GM23338 (cell line): ENCODE measurements around the gene VOPP1. TPM values are rescaled to one million over a fixed set of nuclear protein-coding genes. Genes with fewer than 3 reads are reported as not detected.

ENCODE experiments used
- ATAC-seq: fragments of 200-7000 bp; cut with Tn5 transposase; 3 replicates; pipeline ENCODE4 v1.9.1; 2020
- DNase-seq: peaks from one replicate; pipeline ENCODE4 v3.0.0-alpha.2; 2015; ENCODE audit warnings: low spot score
- H2AFZ ChIP-seq: fragments of 200-600 bp; sonication (generic); 2 replicates; pipeline ENCODE4 v1.8.0; 2016; ENCODE audit warnings: antibody characterized with exemption, mild to moderate bottlenecking, moderate library complexity
- H3F3A ChIP-seq: fragments of 200-600 bp; sonication (generic); replicated peaks from 2 replicates; pipeline ENCODE4 v1.8.0; 2017; ENCODE audit warnings: antibody characterized with exemption, mixed run types, low read depth
- H3K27ac ChIP-seq: fragments of 200-600 bp; sonication (generic); 2 replicates; pipeline ENCODE4 v1.6.1; 2016; ENCODE audit warnings: low read depth
- H3K27me3 ChIP-seq: fragments of 200-600 bp; sonication (generic); 2 replicates; pipeline ENCODE4 v1.8.0; 2016; ENCODE audit warnings: mild to moderate bottlenecking, mixed run types, moderate library complexity; ENCODE audit not compliant: insufficient read depth
- H3K36me3 ChIP-seq: fragments of 200-600 bp; sonication (generic); 2 replicates; pipeline ENCODE4 v1.8.0; 2016; ENCODE audit warnings: mild to moderate bottlenecking; ENCODE audit not compliant: insufficient read depth
- H3K4me1 ChIP-seq: fragments of 200-600 bp; sonication (generic); 2 replicates; pipeline ENCODE4 v1.8.0; 2016; ENCODE audit warnings: mild to moderate bottlenecking, moderate library complexity; ENCODE audit not compliant: insufficient read depth
- H3K4me2 ChIP-seq: fragments of 200-600 bp; sonication (generic); 2 replicates; pipeline ENCODE4 v1.7.1; 2017; ENCODE audit warnings: mixed run types
- H3K4me3 ChIP-seq: fragments of 200-600 bp; sonication (generic); 2 replicates; pipeline ENCODE4 v1.6.1; 2016; ENCODE audit warnings: mixed run types
- H3K79me2 ChIP-seq: fragments of 200-600 bp; sonication (generic); replicated peaks from 2 replicates; pipeline ENCODE4 v1.8.0; 2017; ENCODE audit warnings: mild to moderate bottlenecking; ENCODE audit not compliant: insufficient read depth
- H3K9me2 ChIP-seq: fragments of 200-600 bp; sonication (generic); 2 replicates; pipeline ENCODE4 v1.8.0; 2017; ENCODE audit not compliant: insufficient read depth
- H4K20me1 ChIP-seq: fragments of 200-600 bp; sonication (generic); replicated peaks from 2 replicates; pipeline ENCODE4 v1.8.0; 2017; ENCODE audit warnings: mild to moderate bottlenecking; ENCODE audit not compliant: insufficient read depth
- H3K27ac Mint-ChIP-seq: 2 replicates; pipeline ENCODE4 v1.8.0; 2020; ENCODE audit warnings: inconsistent platforms, mild to moderate bottlenecking, moderate library complexity, mixed read lengths
- H3K27me3 Mint-ChIP-seq: 3 replicates; pipeline ENCODE4 v1.8.0; 2022; ENCODE audit warnings: low read depth, mild to moderate bottlenecking, moderate library complexity, mixed read lengths, inconsistent platforms; ENCODE audit not compliant: insufficient read depth, poor library complexity
- H3K36me3 Mint-ChIP-seq: 3 replicates; pipeline ENCODE4 v1.8.0; 2021; ENCODE audit warnings: low read depth, mild to moderate bottlenecking, inconsistent platforms, moderate library complexity, mixed read lengths
- H3K4me1 Mint-ChIP-seq: 3 replicates; pipeline ENCODE4 v1.8.0; 2020; ENCODE audit warnings: mild to moderate bottlenecking, inconsistent platforms, mixed read lengths
- H3K4me3 Mint-ChIP-seq: 3 replicates; pipeline ENCODE4 v1.8.0; 2021; ENCODE audit warnings: moderate library complexity, mild to moderate bottlenecking, inconsistent platforms, mixed read lengths
- H3K9me3 Mint-ChIP-seq: 3 replicates; pipeline ENCODE4 v1.8.0; 2020; ENCODE audit warnings: moderate library complexity, mild to moderate bottlenecking, inconsistent platforms, mixed read lengths
- CREB1 ChIP-seq: fragments of 250-450 bp; sonication (Bioruptor Pico); IDR thresholded peaks from 2 replicates; pipeline ENCODE4 v1.5.0; 2020; ENCODE audit warnings: low read depth, mild to moderate bottlenecking, moderate library complexity
- ETS1 ChIP-seq: IDR thresholded peaks from 2 replicates; pipeline ENCODE4 v1.6.1; 2016; ENCODE audit warnings: antibody characterized with exemption
- EZH2phosphoT487 ChIP-seq: fragments of 200-600 bp; sonication (generic); IDR thresholded peaks from one replicate; pipeline ENCODE4 v1.8.1; 2018; ENCODE audit warnings: antibody characterized with exemption; ENCODE audit not compliant: unreplicated experiment
- JUNB ChIP-seq: IDR thresholded peaks from one replicate; pipeline ENCODE4 v1.6.1; 2016; ENCODE audit warnings: antibody characterized with exemption; ENCODE audit not compliant: unreplicated experiment
- NANOG ChIP-seq: IDR thresholded peaks from 2 replicates; pipeline ENCODE4 v1.6.1; 2016; ENCODE audit warnings: antibody characterized with exemption, borderline replicate concordance
- ZNF331 ChIP-seq: fragments of 250-450 bp; sonication (Bioruptor Pico); IDR thresholded peaks from 2 replicates; pipeline ENCODE4 v1.5.0; 2020; ENCODE audit warnings: low read depth, mild to moderate bottlenecking, moderate library complexity
- ZNF462 ChIP-seq: fragments of 250-450 bp; sonication (Bioruptor Pico); IDR thresholded peaks from 2 replicates; pipeline ENCODE4 v1.5.0; 2020; ENCODE audit warnings: mild to moderate bottlenecking, moderate library complexity
- polyA plus RNA-seq: library from polyadenylated mRNA; unstranded; fragments of >200 nt; fragmentation: Nextera tagmentation; extraction: Ambion mirVana; gene quantifications from 2 replicates; pipeline ENCODE4 v1.2.1, GENCODE V29; 2016
- total RNA-seq: library from RNA; depleted of rRNA; stranded (reverse); fragments of >200 nt; shearing (Covaris generic); gene quantifications from 2 replicates; pipeline ENCODE4 v1.2.3, GENCODE V29; 2014

VOPP1 gene
- total and polyA plus RNA-seq, 2 experiments from 2014 or later, result 28.2 to 73.7 TPM

GRCh38 chr7:55531536-55531935 lies 40.8 kb downstream of the VOPP1 start (continued):
- TF ChIP-seq ZNF462 (no peak), JUNB (no peak), NANOG (no peak)

GRCh38 chr7:55527307-55527706 lies 45.0 kb downstream of the VOPP1 start:
- Histone ChIP-seq H3F3A (no peaks in the 10 kb centered on the region), H3K9me2 (no peaks in the 10 kb centered on the region), H2AFZ (no peak overlapping the region), H3K4me1 (peaks cover 52% of the 10 kb centered on the region), H3K79me2 (peaks cover 100% of the 10 kb centered on the region), H3K36me3 (no peaks in the 10 kb centered on the region), H3K27me3 (no peaks in the 10 kb centered on the region), H3K27ac (no peak overlapping the region), H4K20me1 (peaks cover 20% of the 10 kb centered on the region), H3K4me2 (0 out of 2 replicates have a peak overlapping the region, but pooled peaks have one; percentile 4), H3K4me3 (no peak overlapping the region)
- Mint-ChIP-seq H3K36me3 (no peaks in the 10 kb centered on the region), H3K27ac (peak overlapping the region; percentile 66), H3K27me3 (peaks cover 3% of the 10 kb centered on the region), H3K4me1 (peaks cover 60% of the 10 kb centered on the region), H3K9me3 (no peaks in the 10 kb centered on the region), H3K4me3 (no peak overlapping the region)
- DNase-seq, result no peak
- ATAC-seq, result peak; percentile 16
- TF ChIP-seq JUNB, result no peak
- TF ChIP-seq ZNF331, result no peak
- no peak for TF ChIP-seq ETS1
- TF ChIP-seq CREB1 (CRISPR knock-in tag), result no peak
- no peak for TF ChIP-seq ZNF462
- no peak for TF ChIP-seq EZH2phosphoT487
